HEK293T (cell line): Measurements from ENCODE around the gene HSD17B11.
"Not testable (repeated sequence)": the region's sequence is repeated elsewhere in the genome, so short reads cannot be mapped to it uniquely, and the experiment has no call there.

Experiments
- CTCF ChIA-PET: fragments of 350-600 bp; formaldehyde crosslinking; extraction: SDS; loops from one replicate; lab custom pipeline; 2021; ENCODE audit warnings: antibody characterized with exemption, inconsistent platforms; lab: Yijun Ruan, JAX
- POLR2A ChIA-PET: fragments of 350-600 bp; formaldehyde crosslinking; extraction: SDS; loops from one replicate; lab custom pipeline; 2020; ENCODE audit warnings: antibody characterized with exemption, inconsistent platforms; lab: Yijun Ruan, JAX
- DNase-seq: peaks from one replicate; pipeline ENCODE4 v3.0.0; 2012; ENCODE audit warnings: mixed read lengths; ENCODE audit errors: extremely low spot score
- ARNT ChIP-seq: fragments of 450-650 bp; IDR thresholded peaks from 2 replicates; pipeline ENCODE4 v1.6.1; 2017; ENCODE audit warnings: mild to moderate bottlenecking
- BHLHE40 ChIP-seq: fragments of 450-650 bp; IDR thresholded peaks from 2 replicates; pipeline ENCODE4 v1.6.1; 2016; ENCODE audit warnings: mild to moderate bottlenecking, moderate library complexity, borderline replicate concordance
- CTBP1 ChIP-seq: fragments of 450-650 bp; IDR thresholded peaks from 2 replicates; pipeline ENCODE4 v1.6.1; 2016; ENCODE audit warnings: borderline replicate concordance
- ELF4 ChIP-seq: fragments of 450-650 bp; IDR thresholded peaks from 2 replicates; pipeline ENCODE4 v1.6.1; 2017; ENCODE audit warnings: antibody characterized with exemption
- FOXA1 ChIP-seq: fragments of 450-650 bp; IDR thresholded peaks from 2 replicates; pipeline ENCODE4 v1.6.1; 2016; ENCODE audit warnings: mild to moderate bottlenecking
- FOXK2 ChIP-seq: fragments of 450-650 bp; IDR thresholded peaks from 2 replicates; pipeline ENCODE4 v1.6.1; 2016; ENCODE audit warnings: mild to moderate bottlenecking
- FOXM1 ChIP-seq: fragments of 450-650 bp; IDR thresholded peaks from 2 replicates; pipeline ENCODE4 v1.6.1; 2017; ENCODE audit warnings: mild to moderate bottlenecking, borderline replicate concordance
- HDGF ChIP-seq: fragments of 450-650 bp; IDR thresholded peaks from 2 replicates; pipeline ENCODE4 v1.6.1; 2017; ENCODE audit warnings: antibody characterized with exemption, borderline replicate concordance
- L3MBTL2 ChIP-seq: fragments of 450-650 bp; conservative IDR thresholded peaks from 2 replicates; pipeline ENCODE4 v1.6.1; 2016; ENCODE audit warnings: mild to moderate bottlenecking
- LEF1 ChIP-seq: fragments of 450-650 bp; IDR thresholded peaks from 2 replicates; pipeline ENCODE4 v1.6.1; 2017; ENCODE audit warnings: mild to moderate bottlenecking, borderline replicate concordance
- NFRKB ChIP-seq: fragments of 450-650 bp; IDR thresholded peaks from 2 replicates; pipeline ENCODE4 v1.6.1; 2016; ENCODE audit warnings: mild to moderate bottlenecking, moderate library complexity
- SP1 ChIP-seq: fragments of 450-650 bp; IDR thresholded peaks from 2 replicates; pipeline ENCODE4 v1.6.1; 2017
- SUZ12 ChIP-seq: fragments of 450-650 bp; IDR thresholded peaks from 2 replicates; pipeline ENCODE4 v1.6.1; 2016; ENCODE audit warnings: mild to moderate bottlenecking
- TARDBP ChIP-seq: fragments of 450-650 bp; IDR thresholded peaks from 2 replicates; pipeline ENCODE4 v1.6.1; 2016
- ZNF384 ChIP-seq: fragments of 450-650 bp; IDR thresholded peaks from 2 replicates; pipeline ENCODE4 v1.6.1; 2016
- TF ChIP-seq, protein P1 (sequence below): fragments of 450-650 bp; IDR thresholded peaks from 2 replicates; pipeline ENCODE4 v1.6.1; 2016

The HSD17B11 gene

DNA sequence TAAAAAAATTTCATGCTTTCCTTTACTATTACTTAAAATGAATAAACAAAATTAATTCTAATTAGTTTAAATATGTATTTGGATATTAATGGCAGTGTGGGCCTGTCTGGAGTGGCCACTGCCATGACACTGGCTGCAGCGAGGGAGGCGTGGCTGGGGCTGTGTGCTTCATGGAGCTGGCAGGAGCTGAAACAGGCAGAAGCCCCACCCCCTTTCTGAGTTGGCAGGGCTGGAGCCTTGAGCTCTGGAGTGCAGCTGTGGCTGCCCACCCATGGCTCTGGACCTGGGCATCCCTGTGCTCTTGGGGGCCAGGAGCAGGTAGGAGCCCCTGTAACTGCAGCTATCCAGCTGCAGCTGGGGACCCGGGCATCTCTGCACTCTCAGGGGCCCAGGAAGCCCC is 8.2 kb upstream of the HSD17B11 start:
- ChIA-PET CTCF (interaction anchor here (0.6 kb wide), 1 partner anchor 23 kb away, joined by 3 read pairs; no protein-coding TSS in a partner anchor), POLR2A (no interaction called here)
- no peak for DNase-seq
- no peak for TF ChIP-seq FOXK2

DNA sequence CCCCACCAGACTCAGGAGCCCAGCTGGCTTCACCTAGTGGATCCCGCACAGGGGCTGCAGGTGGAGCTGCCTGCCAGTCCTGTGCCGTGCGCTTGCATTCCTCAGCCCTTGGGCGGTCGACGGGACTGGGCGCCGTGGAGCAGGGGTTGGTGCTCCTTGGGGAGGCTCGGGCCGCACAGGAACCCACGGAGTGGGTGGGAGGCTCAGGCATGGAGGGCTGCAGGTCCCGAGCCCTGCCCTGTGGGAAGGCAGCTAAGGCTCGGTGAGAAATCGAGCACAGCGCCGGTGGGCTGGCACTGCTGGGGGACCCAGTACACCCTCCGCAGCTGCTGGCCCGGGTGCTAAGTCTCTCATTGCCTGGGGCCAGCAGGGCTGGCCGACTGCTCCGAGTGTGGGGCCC is 4.9 kb upstream of the HSD17B11 start:
- CTCF ChIA-PET, POLR2A ChIA-PET, DNase-seq: not testable (repeated sequence)

DNA sequence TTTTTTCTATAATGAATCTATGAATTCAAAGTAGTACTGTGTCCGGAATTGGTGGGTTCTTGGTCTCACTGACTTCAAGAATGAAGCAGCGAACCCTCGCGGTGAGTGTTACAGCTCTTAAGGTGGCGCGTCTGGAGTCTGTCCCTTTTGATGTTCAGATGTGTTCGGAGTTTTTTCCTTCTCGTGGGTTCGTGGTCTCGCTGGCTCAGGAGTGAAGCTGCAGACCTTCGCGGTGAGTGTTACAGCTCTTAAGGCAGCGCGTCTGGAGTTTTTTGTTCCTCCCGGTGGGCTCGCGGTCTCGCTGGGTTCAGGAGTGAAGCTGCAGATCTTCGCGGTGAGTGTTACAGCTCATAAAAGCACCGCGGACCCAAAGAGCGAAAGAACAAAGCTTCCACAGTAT is 4.1 kb upstream of the HSD17B11 start:
- POLR2A ChIA-PET, DNase-seq: not testable (repeated sequence)
- CTCF ChIA-PET = interaction anchor here (0.6 kb wide), 1 partner anchor 22 kb away, joined by 3 read pairs; no protein-coding TSS in a partner anchor

DNA sequence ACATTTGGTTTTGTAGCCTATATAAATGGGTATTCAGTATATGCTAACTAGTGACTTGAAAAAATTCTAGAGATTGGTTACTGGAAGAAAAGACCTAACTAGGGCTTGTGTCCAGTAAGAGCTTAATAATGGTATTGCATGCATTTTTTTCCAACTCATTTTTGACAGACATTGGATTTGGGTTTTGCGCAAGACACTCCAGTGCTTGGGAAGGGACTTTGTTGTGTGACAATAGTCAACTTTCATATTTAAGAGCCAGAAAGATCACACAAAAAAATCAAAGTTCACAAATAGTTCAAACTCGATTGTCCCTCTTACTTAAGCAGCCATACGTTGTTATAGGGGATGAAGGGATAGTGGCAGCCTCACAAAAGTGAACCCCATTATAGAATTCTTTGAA is 1.2 kb upstream of the HSD17B11 start:
- TF ChIP-seq ZNF384 (no peak), FOXA1 (no peak), SP1 (no peak), CTBP1 (no peak), HDGF (no peak), L3MBTL2 (no peak), TARDBP (no peak), LEF1 (no peak), ELF4 (no peak), NFRKB (no peak), SUZ12 (no peak), BHLHE40 (no peak), ARNT (no peak), FOXM1 (no peak), FOXK2 (no peak)
- TF ChIP-seq, protein P1, sequence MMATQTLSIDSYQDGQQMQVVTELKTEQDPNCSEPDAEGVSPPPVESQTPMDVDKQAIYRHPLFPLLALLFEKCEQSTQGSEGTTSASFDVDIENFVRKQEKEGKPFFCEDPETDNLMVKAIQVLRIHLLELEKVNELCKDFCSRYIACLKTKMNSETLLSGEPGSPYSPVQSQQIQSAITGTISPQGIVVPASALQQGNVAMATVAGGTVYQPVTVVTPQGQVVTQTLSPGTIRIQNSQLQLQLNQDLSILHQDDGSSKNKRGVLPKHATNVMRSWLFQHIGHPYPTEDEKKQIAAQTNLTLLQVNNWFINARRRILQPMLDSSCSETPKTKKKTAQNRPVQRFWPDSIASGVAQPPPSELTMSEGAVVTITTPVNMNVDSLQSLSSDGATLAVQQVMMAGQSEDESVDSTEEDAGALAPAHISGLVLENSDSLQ = no peak
- POLR2A ChIA-PET = interaction anchor here (4.8 kb wide), 1 partner anchor 30 kb away, joined by 59 read pairs; the partner anchor contains the start of gene NUDT9
- CTCF ChIA-PET = interaction anchor here (0.7 kb wide), 1 partner anchor 389 kb away, joined by 3 read pairs; no protein-coding TSS in a partner anchor
- no peak for DNase-seq

DNA sequence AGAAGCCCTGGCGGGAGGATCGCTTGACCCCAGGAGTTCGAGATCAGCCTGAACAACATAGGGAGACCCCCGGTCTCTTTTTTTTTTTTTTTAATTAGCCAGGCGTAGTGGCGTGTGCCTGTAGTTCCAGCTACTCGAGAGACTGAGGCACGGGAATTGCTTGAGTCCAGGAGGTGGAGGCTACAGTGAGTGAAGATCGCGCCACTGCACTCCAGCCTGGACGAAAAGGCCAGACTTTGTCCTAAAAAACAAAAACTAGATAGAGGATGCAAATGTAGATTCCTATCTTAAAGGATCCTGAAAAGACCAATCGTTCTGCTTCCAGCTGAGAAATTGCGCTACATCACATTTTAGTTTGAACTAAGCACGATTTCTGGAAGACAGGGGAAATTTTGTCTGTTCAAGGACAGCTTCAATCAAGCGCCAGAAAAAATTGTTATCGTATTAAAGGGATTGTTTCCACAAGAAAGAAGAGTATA is 627 bp upstream of the HSD17B11 start:
- TF ChIP-seq HDGF = no peak
- CTCF ChIA-PET = interaction anchor here (0.7 to 2.1 kb wide), 3 partner anchors 16 to 456 kb away, joined by 3 to 8 read pairs (median 7); no protein-coding TSS in a partner anchor
- POLR2A ChIA-PET = interaction anchor here (0.8 to 4.8 kb wide), 8 partner anchors 10 to 172 kb away, joined by 3 to 59 read pairs (median 6); partner anchors contain the start of gene NUDT9
- DNase-seq = no peak

DNA sequence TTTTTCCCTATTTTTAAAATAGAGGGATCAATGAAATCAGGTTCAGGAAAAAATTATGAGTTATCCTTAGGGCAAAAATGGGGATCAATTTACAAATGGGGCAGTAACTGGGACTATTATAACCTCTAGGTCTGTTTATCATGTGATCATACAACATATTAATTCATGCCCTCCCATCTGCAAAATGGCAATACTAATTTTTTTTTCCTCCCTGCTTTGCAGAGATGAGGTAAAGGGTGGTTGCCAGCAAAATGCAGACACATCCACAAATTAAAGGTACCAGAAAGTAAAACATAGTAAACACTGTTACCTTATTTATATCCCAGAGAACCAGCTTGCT is 467 bp downstream of the HSD17B11 start:
- ChIA-PET CTCF (interaction anchor here (0.5 to 2.1 kb wide), 5 partner anchors 15 to 469 kb away, joined by 3 to 8 read pairs (median 4); partner anchors contain the start of gene AFF1), POLR2A (interaction anchor here (0.6 to 4.8 kb wide), 15 partner anchors 9 to 171 kb away, joined by 3 to 59 read pairs (median 4); partner anchors contain the start of gene NUDT9)
- no peak for DNase-seq
- TF ChIP-seq, protein P1 = no peak

DNA sequence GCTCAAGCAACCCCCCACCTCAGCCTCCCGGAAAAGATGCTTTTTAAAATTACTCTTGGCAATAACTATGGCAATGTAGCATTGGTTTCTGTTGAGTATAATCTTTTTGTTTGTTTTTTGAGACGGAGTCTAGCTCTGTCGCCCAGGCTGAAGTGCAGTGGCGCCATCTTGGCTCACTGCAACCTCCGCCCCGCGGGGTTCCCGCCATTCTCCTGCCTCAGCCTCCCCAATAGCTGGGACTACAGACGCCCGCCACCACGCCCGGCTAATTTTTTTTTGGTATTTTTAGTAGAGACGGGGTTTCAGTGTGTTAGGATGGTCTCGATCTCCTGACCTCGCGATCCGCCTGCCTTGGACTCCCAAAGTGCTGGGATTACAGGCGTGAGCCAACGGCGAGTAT is 933 bp downstream of the HSD17B11 start:
- ChIA-PET CTCF (interaction anchor here (0.7 to 2.1 kb wide), 3 partner anchors 14 to 457 kb away, joined by 3 to 8 read pairs (median 7); partner anchors contain the start of gene AFF1), POLR2A (interaction anchor here (1.0 to 4.8 kb wide), 6 partner anchors 8 to 56 kb away, joined by 3 to 59 read pairs (median 11); partner anchors contain the start of gene NUDT9)
- DNase-seq = not testable (repeated sequence)

DNA sequence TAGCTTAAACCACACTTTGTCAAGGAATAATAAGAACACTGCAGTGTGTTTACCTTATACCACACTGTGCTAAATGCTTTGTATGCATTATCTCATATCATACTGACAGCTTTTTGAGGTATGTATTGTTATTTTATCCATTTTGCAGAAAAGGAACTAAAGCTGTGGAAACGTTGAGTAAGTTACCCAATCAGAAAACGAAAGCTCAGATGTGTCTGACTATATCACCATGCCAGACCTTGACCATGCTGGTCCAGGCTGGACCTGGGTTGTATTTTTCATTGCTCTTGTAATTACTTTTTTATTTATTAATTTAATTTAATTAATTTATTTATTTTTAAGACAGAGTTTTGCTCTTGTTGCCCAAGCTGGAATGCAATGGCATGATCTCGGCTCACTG is 2.1 kb downstream of the HSD17B11 start:
- POLR2A ChIA-PET = interaction anchor here (4.8 kb wide), 1 partner anchor 34 kb away, joined by 59 read pairs; the partner anchor contains the start of gene NUDT9
- TF ChIP-seq LEF1 = no peak
- no peak for TF ChIP-seq BHLHE40
- TF ChIP-seq, protein P1 = no peak
- no peak for TF ChIP-seq NFRKB
- TF ChIP-seq ELF4 = no peak
- TF ChIP-seq SP1 = no peak
- TF ChIP-seq ARNT = no peak
- TF ChIP-seq CTBP1 = no peak
- no peak for TF ChIP-seq FOXA1
- TF ChIP-seq L3MBTL2 = no peak
- TF ChIP-seq HDGF = no peak
- no peak for TF ChIP-seq SUZ12
- TF ChIP-seq FOXK2 = no peak
- no peak for TF ChIP-seq FOXM1
- CTCF ChIA-PET = interaction anchor here (1.0 to 1.4 kb wide), 2 partner anchors 13 to 83 kb away, joined by 3 to 5 read pairs; no protein-coding TSS in a partner anchor
- no peak for DNase-seq
